ENCODE results near the gene KCNQ1. TPM values are rescaled to one million over a fixed set of nuclear protein-coding genes. Genes with fewer than 3 reads are reported as not detected.

KCNQ1 gene
- total RNA-seq, 1 experiment from 2014 or later, result 2.3 TPM

DNA sequence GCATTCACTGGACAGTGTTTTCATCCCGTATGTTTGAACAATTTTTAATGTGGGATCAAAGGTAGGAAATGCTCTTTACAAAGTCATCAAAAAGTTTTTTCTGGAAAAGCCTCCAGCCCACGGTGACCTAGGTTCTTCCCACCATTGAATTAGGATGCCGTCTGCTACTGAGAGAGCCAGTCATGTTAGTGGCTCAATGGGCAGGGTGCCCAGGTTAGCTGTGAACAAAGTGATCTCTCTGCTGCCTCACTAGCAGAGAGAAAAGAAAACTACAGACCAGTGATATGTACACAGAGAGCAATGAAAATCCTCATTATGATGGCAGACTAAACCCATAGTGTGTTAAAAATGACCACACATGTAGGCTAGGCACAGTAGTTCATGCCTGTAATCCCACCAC, 32.4 kb downstream of the KCNQ1 start:
- peaks cover 0 to 12% (median 3%) of the 10 kb centered on the region in 3 experiments; a peak in 4 of 7 replicates for H3K36me3 Mint-ChIP-seq (ENCODE audit: insufficient read depth in 1 of 3, low read depth in 3 of 3)
- Histone ChIP-seq H2BK15ac (ENCODE audit: low read depth, low read length) (no peak overlapping the region), H3K9ac (ENCODE audit: extremely low read depth, insufficient read length, low read length) (no peak overlapping the region), H3K4ac (ENCODE audit: low read depth, low read length) (no peak overlapping the region), H2AFZ (ENCODE audit: low read length) (no peak overlapping the region), H2BK5ac (ENCODE audit: insufficient read length, low read length) (no peak overlapping the region), H3K79me1 (ENCODE audit: insufficient read depth, low read depth, low read length, poor library complexity, severe bottlenecking) (no peaks in the 10 kb centered on the region), H3K18ac (ENCODE audit: insufficient read length, low read depth, low read length) (no peak overlapping the region), H2BK12ac (ENCODE audit: insufficient read length, low read depth, low read length) (no peak overlapping the region), H3K9me3 (ENCODE audit: control insufficient read depth, low read depth, low read length) (peaks cover 11% of the 10 kb centered on the region), H3K23ac (ENCODE audit: insufficient read length, low read depth, low read length) (no peak overlapping the region), H4K20me1 (ENCODE audit: control insufficient read depth, insufficient read depth, insufficient read length) (no peaks in the 10 kb centered on the region), H3K56ac (ENCODE audit: insufficient read length, low read depth, low read length) (no peak overlapping the region), H3K27ac (ENCODE audit: insufficient read length, low read depth, low read length) (no peak overlapping the region), H3T11ph (ENCODE audit: low read length) (no peak overlapping the region), H3K14ac (ENCODE audit: insufficient read depth, low read length) (no peak overlapping the region), H3K23me2 (ENCODE audit: insufficient read length, low read depth, low read length, poor library complexity, severe bottlenecking) (no peaks in the 10 kb centered on the region), H2BK120ac (ENCODE audit: low read depth, low read length, poor library complexity, severe bottlenecking) (no peak overlapping the region), H4K91ac (ENCODE audit: insufficient read length, low read depth, low read length) (no peak overlapping the region), H4K8ac (replicated peaks; ENCODE audit: insufficient read length, low read depth, low read length) (no peak overlapping the region), H4K5ac (ENCODE audit: insufficient read length, low read depth, low read length) (no peak overlapping the region), H3K27me3 (ENCODE audit: insufficient read depth, low read length) (peaks cover 4% of the 10 kb centered on the region; the same call in 1 of the 2 replicates), H3K79me2 (ENCODE audit: insufficient read depth, low read length) (no peaks in the 10 kb centered on the region), H3K4me2 (ENCODE audit: insufficient read depth, insufficient read length, low read length) (no peak overlapping the region), H3K4me1 (ENCODE audit: insufficient read depth, low read length) (no peaks in the 10 kb centered on the region), H2AK5ac (ENCODE audit: insufficient read length, low read length) (no peak overlapping the region), H2BK20ac (ENCODE audit: low read depth, low read length, poor library complexity, severe bottlenecking) (no peak overlapping the region)
- DNase-seq, result no peak
- TF ChIP-seq, protein P1, sequence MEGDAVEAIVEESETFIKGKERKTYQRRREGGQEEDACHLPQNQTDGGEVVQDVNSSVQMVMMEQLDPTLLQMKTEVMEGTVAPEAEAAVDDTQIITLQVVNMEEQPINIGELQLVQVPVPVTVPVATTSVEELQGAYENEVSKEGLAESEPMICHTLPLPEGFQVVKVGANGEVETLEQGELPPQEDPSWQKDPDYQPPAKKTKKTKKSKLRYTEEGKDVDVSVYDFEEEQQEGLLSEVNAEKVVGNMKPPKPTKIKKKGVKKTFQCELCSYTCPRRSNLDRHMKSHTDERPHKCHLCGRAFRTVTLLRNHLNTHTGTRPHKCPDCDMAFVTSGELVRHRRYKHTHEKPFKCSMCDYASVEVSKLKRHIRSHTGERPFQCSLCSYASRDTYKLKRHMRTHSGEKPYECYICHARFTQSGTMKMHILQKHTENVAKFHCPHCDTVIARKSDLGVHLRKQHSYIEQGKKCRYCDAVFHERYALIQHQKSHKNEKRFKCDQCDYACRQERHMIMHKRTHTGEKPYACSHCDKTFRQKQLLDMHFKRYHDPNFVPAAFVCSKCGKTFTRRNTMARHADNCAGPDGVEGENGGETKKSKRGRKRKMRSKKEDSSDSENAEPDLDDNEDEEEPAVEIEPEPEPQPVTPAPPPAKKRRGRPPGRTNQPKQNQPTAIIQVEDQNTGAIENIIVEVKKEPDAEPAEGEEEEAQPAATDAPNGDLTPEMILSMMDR (conservative IDR thresholded peaks at IDR 0.05), result no peak
- H3K9me3 Mint-ChIP-seq, result peaks cover 33 to 41% of the 10 kb centered on the region in 2 experiments
- no peak overlapping the region for H3K27ac Mint-ChIP-seq
- no CpG with 5 or more reads among the region's 3 CpGs for WGBS (ENCODE audit: extremely low coverage, insufficient read length, low lambda C conversion rate)
- no peak overlapping the region for H3K4me3 Mint-ChIP-seq
- H3K27me3 Mint-ChIP-seq (ENCODE audit: low read depth), result peaks cover 89% of the 10 kb centered on the region
- H3K4me1 Mint-ChIP-seq, result no peaks in the 10 kb centered on the region

All from H9 (cell line).